Calu3 (cell line): Measurements from ENCODE around the gene COMTD1. TPM values are rescaled to one million over a fixed set of nuclear protein-coding genes. Genes with fewer than 3 reads are reported as not detected.
A peak's percentile ranks its signal among the peaks of the same experiment; 100 is the strongest.

ENCODE experiments used
- BruUV-seq: library from RNA; stranded (reverse); fragments of 400-500 nt; replicated peaks from 2 replicates; lab custom pipeline; 2021; lab: Mats Ljungman, UMichigan
- CTCF ChIA-PET: fragments of 300-600 bp; sonication (Branson Sonifier 250); formaldehyde crosslinking; loops from one replicate; lab custom pipeline; 2022; ENCODE audit warnings: antibody characterized with exemption; lab: Charles Lee
- DNase-seq: peaks from one replicate; pipeline ENCODE4 v3.0.0; 2022
- H3K27ac Mint-ChIP-seq: one replicate; pipeline ENCODE4 v1.8.0; 2022; ENCODE audit warnings: mixed read lengths; ENCODE audit not compliant: unreplicated experiment
- H3K27me3 Mint-ChIP-seq: one replicate; pipeline ENCODE4 v1.8.0; 2022; ENCODE audit warnings: mixed read lengths; ENCODE audit not compliant: unreplicated experiment
- H3K36me3 Mint-ChIP-seq: one replicate; pipeline ENCODE4 v1.8.0; 2022; ENCODE audit warnings: mild to moderate bottlenecking, moderate library complexity, mixed read lengths; ENCODE audit not compliant: insufficient read depth, unreplicated experiment
- H3K4me1 Mint-ChIP-seq: one replicate; pipeline ENCODE4 v1.8.0; 2022; ENCODE audit warnings: mild to moderate bottlenecking, low read depth, mixed read lengths; ENCODE audit not compliant: unreplicated experiment
- H3K4me3 Mint-ChIP-seq: one replicate; pipeline ENCODE4 v1.8.0; 2022; ENCODE audit warnings: mild to moderate bottlenecking, low read depth, moderate library complexity, mixed read lengths; ENCODE audit not compliant: unreplicated experiment
- H3K9me3 Mint-ChIP-seq: one replicate; pipeline ENCODE4 v1.8.0; 2022; ENCODE audit warnings: low read depth, mixed read lengths; ENCODE audit not compliant: unreplicated experiment
- CTCF ChIP-seq: fragments of 200-600 bp; IDR thresholded peaks from one replicate; pipeline ENCODE4 v1.8.0; 2022; ENCODE audit warnings: antibody characterized with exemption; ENCODE audit not compliant: unreplicated experiment
- intact Hi-C: fragments of 100-400 bp; cut with micrococcal nuclease; formaldehyde crosslinking; loops from one replicate; pipeline ENCODE4 v1.10.0; 2022; ENCODE audit not compliant: unreplicated experiment
- total RNA-seq: library from RNA; stranded (reverse); gene quantifications from 2 replicates; pipeline ENCODE4 v1.2.3, GENCODE V29; 2022

The COMTD1 gene
- total RNA-seq, 1 experiment from 2014 or later = 52.4 TPM

GRCh38 chr10:75228834-75229233 lies 6.9 kb downstream of the COMTD1 start:
- no peak for DNase-seq
- peak overlapping the region; percentile 18 for H3K4me3 Mint-ChIP-seq
- no peaks in the 10 kb centered on the region for H3K27me3 Mint-ChIP-seq
- no peaks in the 10 kb centered on the region for H3K9me3 Mint-ChIP-seq
- H3K4me1 Mint-ChIP-seq = peaks cover 73% of the 10 kb centered on the region
- CTCF ChIA-PET = interaction anchor here (0.7 to 1.7 kb wide), 4 partner anchors 17 to 138 kb away, joined by 3 to 6 read pairs (median 4); partner anchors contain the start of gene VDAC2
- TF ChIP-seq CTCF = no peak
- peaks cover 88% of the 10 kb centered on the region for H3K36me3 Mint-ChIP-seq
- H3K27ac Mint-ChIP-seq = peak overlapping the region; percentile 63
- BruUV-seq = no TSS peak
- intact Hi-C loops = no loop called here

- peak overlapping the region; percentile 63 for H3K27ac Mint-ChIP-seq
- DNase-seq = no peak
- H3K4me1 Mint-ChIP-seq = peaks cover 79% of the 10 kb centered on the region
- H3K9me3 Mint-ChIP-seq = no peaks in the 10 kb centered on the region
- CTCF ChIA-PET = interaction anchor here (0.7 to 1.7 kb wide), 4 partner anchors 17 to 137 kb away, joined by 3 to 6 read pairs (median 4); partner anchors contain the start of gene VDAC2
- no TSS peak for BruUV-seq
- peaks cover 88% of the 10 kb centered on the region for H3K36me3 Mint-ChIP-seq
- H3K27me3 Mint-ChIP-seq = no peaks in the 10 kb centered on the region
- H3K4me3 Mint-ChIP-seq = peak overlapping the region; percentile 18
- TF ChIP-seq CTCF = no peak
- intact Hi-C loops = no loop called here
Observed at GRCh38 chr10:75228278-75228677, 7.5 kb downstream of the COMTD1 start.

- H3K27me3 Mint-ChIP-seq = no peaks in the 10 kb centered on the region
- CTCF ChIA-PET = interaction anchor here (0.7 to 2.0 kb wide), 3 partner anchors 7 to 39 kb away, joined by 5 to 13 read pairs (median 8); no protein-coding TSS in a partner anchor
- peak overlapping the region; percentile 47 for H3K27ac Mint-ChIP-seq
- H3K4me1 Mint-ChIP-seq = peaks cover 85% of the 10 kb centered on the region
- peaks cover 87% of the 10 kb centered on the region for H3K36me3 Mint-ChIP-seq
- no peak for DNase-seq
- TF ChIP-seq CTCF = no peak
- intact Hi-C loops = no loop called here
- no peak overlapping the region for H3K4me3 Mint-ChIP-seq
- BruUV-seq = no TSS peak
- H3K9me3 Mint-ChIP-seq = no peaks in the 10 kb centered on the region
Observed at GRCh38 chr10:75226656-75227055, 9.1 kb downstream of the COMTD1 start.

- Mint-ChIP-seq H3K4me1 (peaks cover 86% of the 10 kb centered on the region), H3K9me3 (no peaks in the 10 kb centered on the region), H3K4me3 (peak overlapping the region; percentile 24), H3K27ac (peak overlapping the region; percentile 48), H3K27me3 (no peaks in the 10 kb centered on the region), H3K36me3 (peaks cover 87% of the 10 kb centered on the region)
- intact Hi-C loops = no loop called here
- DNase-seq = no peak
- no TSS peak for BruUV-seq
- CTCF ChIA-PET = interaction anchor here (0.6 to 2.0 kb wide), 7 partner anchors 8 to 38 kb away, joined by 3 to 14 read pairs (median 8); partner anchors contain the start of genes COMTD1 and VDAC2
- TF ChIP-seq CTCF = no peak
Observed at GRCh38 chr10:75226095-75226494, 9.7 kb downstream of the COMTD1 start.
